Endothelial cell of umbilical vein (primary cell): ENCODE data around the gene CCDC40.

Experiments used
- CTCF ChIP-seq, 2 donors: IDR thresholded peaks; 1 replicate in 1 of 2; 2 replicates in 1 of 2; pipeline ENCODE4 v1.5.1; 2011; ENCODE audit warnings: low read length in 2 of 2, mild to moderate bottlenecking in 2 of 2, moderate library complexity in 2 of 2, control low read depth in 1 of 2, inconsistent platforms in 1 of 2, low read depth in 1 of 2; ENCODE audit not compliant: insufficient read depth in 1 of 2; ENCODE audit errors: extremely low read depth in 1 of 2
- EZH2 ChIP-seq: IDR thresholded peaks from 2 replicates; pipeline ENCODE4 v1.6.1; 2012; ENCODE audit warnings: borderline replicate concordance, low read depth, mild to moderate bottlenecking, moderate library complexity, low read length, inconsistent platforms; ENCODE audit not compliant: severe bottlenecking
- FOS ChIP-seq: IDR thresholded peaks from 2 replicates; pipeline ENCODE4 v1.6.1; 2011; ENCODE audit warnings: mild to moderate bottlenecking, low read length, moderate library complexity, borderline replicate concordance; ENCODE audit not compliant: insufficient read depth
- MYC ChIP-seq: IDR thresholded peaks from one replicate; pipeline ENCODE4 v1.6.1; 2011; ENCODE audit warnings: mild to moderate bottlenecking, low read depth, low read length
- POLR2AphosphoS5 ChIP-seq: IDR thresholded peaks from 2 replicates; pipeline ENCODE4 v1.6.1; 2012; ENCODE audit warnings: low read depth, mild to moderate bottlenecking, control low read depth, low read length, moderate library complexity; ENCODE audit not compliant: insufficient read depth

GRCh38 chr17:80002690-80003490 lies 33.6 kb upstream of the CCDC40 start:
- TF ChIP-seq CTCF (IDR thresholded peaks at IDR 0.05; ENCODE audit: extremely low read depth in 1 of 2, insufficient read depth in 1 of 2, low read depth in 1 of 2, low read length in 2 of 2), result no peak
- no peak for TF ChIP-seq MYC
- no peak for TF ChIP-seq EZH2
- no peak for TF ChIP-seq FOS
- TF ChIP-seq POLR2AphosphoS5, result no peak
